Measurements from ENCODE around the gene KDM5A. TPM values are rescaled to one million over a fixed set of nuclear protein-coding genes. Genes with fewer than 3 reads are reported as not detected.
A peak's percentile ranks its signal among the peaks of the same experiment; 100 is the strongest.

Gene KDM5A
- total and polyA plus RNA-seq, 4 donors, result 6.2 to 101 (median 36.1) TPM

- 42 to 44% methylated on average over 3 of the region's 3 CpGs for WGBS, 2 donors
Measured at GRCh38 chr12:269191-269590, 119.9 kb downstream of the KDM5A start.

GRCh38 chr12:268483-268840 is 120.7 kb downstream of the KDM5A start:
- WGBS, 2 donors, result 34 to 55% methylated on average over 7 of the region's 7 CpGs
- peaks cover 0 to 16% (median 12%) of the 10 kb centered on the region in 3 donors for H3K27me3 ChIP-seq (ENCODE audit: control insufficient read depth in 3 of 3, insufficient read depth in 3 of 3, low read length in 2 of 3)
- no peaks in the 10 kb centered on the region for H3K36me3 ChIP-seq (ENCODE audit: control insufficient read depth in 4 of 4, insufficient read depth in 4 of 4, low read length in 4 of 4)
- DNase-seq, result no peak
- no peak for ATAC-seq (ENCODE audit: insufficient read depth, low FRiP score)
- no peak overlapping the region for H3K27ac ChIP-seq (ENCODE audit: low read depth in 1 of 2, low read length in 1 of 2)
- no peak for TF ChIP-seq CTCF (IDR thresholded peaks at IDR 0.05; ENCODE audit: control extremely low read depth, extremely low read depth)
- no peak overlapping the region for H3K9ac ChIP-seq (ENCODE audit: insufficient read depth in 1 of 2, low read length in 2 of 2)
- H3K4me3 ChIP-seq, result no peak overlapping the region
- no peaks in the 10 kb centered on the region for H3K9me3 ChIP-seq (ENCODE audit: control insufficient read depth in 4 of 4, insufficient read depth in 3 of 4, low read length in 3 of 4)
- H3K4me1 ChIP-seq (ENCODE audit: control insufficient read depth in 5 of 5, insufficient read depth in 5 of 5, low read length in 5 of 5), result peaks cover 0 to 21% (median 10%) of the 10 kb centered on the region in 5 donors

More at GRCh38 chr12:269191-269590, 119.9 kb downstream of the KDM5A start:
- ATAC-seq (ENCODE audit: insufficient read depth, low FRiP score) (no peak), DNase-seq (peak; percentile 24 to 63 (median 32))
- H3K27ac ChIP-seq (ENCODE audit: low read depth in 1 of 2, low read length in 1 of 2), result no peak overlapping the region
- H3K27me3 ChIP-seq (ENCODE audit: control insufficient read depth in 3 of 3, insufficient read depth in 3 of 3, low read length in 2 of 3), result peaks cover 0 to 16% (median 8%) of the 10 kb centered on the region in 3 donors
- no peaks in the 10 kb centered on the region for H3K36me3 ChIP-seq (ENCODE audit: control insufficient read depth in 4 of 4, insufficient read depth in 4 of 4, low read length in 4 of 4)
- peaks cover 0 to 21% (median 5%) of the 10 kb centered on the region in 5 donors for H3K4me1 ChIP-seq (ENCODE audit: control insufficient read depth in 5 of 5, insufficient read depth in 5 of 5, low read length in 5 of 5)
- TF ChIP-seq CTCF (IDR thresholded peaks at IDR 0.05; ENCODE audit: control extremely low read depth, extremely low read depth), result no peak
- no peak overlapping the region for H3K4me3 ChIP-seq
- H3K9me3 ChIP-seq (ENCODE audit: control insufficient read depth in 4 of 4, insufficient read depth in 3 of 4, low read length in 3 of 4), result no peaks in the 10 kb centered on the region
- H3K9ac ChIP-seq (ENCODE audit: insufficient read depth in 1 of 2, low read length in 2 of 2), result no peak overlapping the region

GRCh38 chr12:267581-268482 is 121.3 kb downstream of the KDM5A start:
- no peak for TF ChIP-seq CTCF (IDR thresholded peaks at IDR 0.05; ENCODE audit: control extremely low read depth, extremely low read depth)
- Histone ChIP-seq H3K9me3 (ENCODE audit: control insufficient read depth in 4 of 4, insufficient read depth in 3 of 4, low read length in 3 of 4) (no peaks in the 10 kb centered on the region), H3K4me3 (no peak overlapping the region), H3K27ac (ENCODE audit: low read depth in 1 of 2, low read length in 1 of 2) (no peak overlapping the region), H3K27me3 (ENCODE audit: control insufficient read depth in 3 of 3, insufficient read depth in 3 of 3, low read length in 2 of 3) (peaks cover 0 to 16% (median 12%) of the 10 kb centered on the region in 3 donors), H3K4me1 (ENCODE audit: control insufficient read depth in 5 of 5, insufficient read depth in 5 of 5, low read length in 5 of 5) (peaks cover 0 to 21% (median 10%) of the 10 kb centered on the region in 5 donors), H3K9ac (ENCODE audit: insufficient read depth in 1 of 2, low read length in 2 of 2) (no peak overlapping the region), H3K36me3 (ENCODE audit: control insufficient read depth in 4 of 4, insufficient read depth in 4 of 4, low read length in 4 of 4) (no peaks in the 10 kb centered on the region)
- no peak for ATAC-seq (ENCODE audit: insufficient read depth, low FRiP score)
- DNase-seq, result peak; percentile 25 to 49 (median 44)
- 38 to 58% methylated on average over 14 of the region's 14 CpGs for WGBS, 2 donors

Measured in lung (tissue), 12 donors.